ENCODE measurements around the gene ACSM2B. TPM values are rescaled to one million over a fixed set of nuclear protein-coding genes. Genes with fewer than 3 reads are reported as not detected.
"Not testable (repeated sequence)": the region's sequence is repeated elsewhere in the genome, so short reads cannot be mapped to it uniquely, and the experiment has no call there.

ACSM2B gene
- total and polyA plus RNA-seq, 2 of the 4 experiments (the other 2 are of a cell fraction) = not detected

- H3K23ac ChIP-seq (ENCODE audit: low read depth, low read length); ATAC-seq (ENCODE audit: low read depth); H3K9me3 ChIP-seq (ENCODE audit: control insufficient read depth, insufficient read depth, low read length); H2BK15ac ChIP-seq (ENCODE audit: low read depth, low read length); H4K20me1 ChIP-seq (ENCODE audit: insufficient read depth, low read length); H3K18ac ChIP-seq (ENCODE audit: low read depth, low read length); H2BK120ac ChIP-seq (ENCODE audit: low read depth, low read length); H3K9me1 ChIP-seq (ENCODE audit: insufficient read depth, low read length); H3K56ac ChIP-seq (ENCODE audit: extremely low read depth, insufficient read depth, low read length); H3K4me2 ChIP-seq (ENCODE audit: low read depth, low read length); POLR2A ChIA-PET (ENCODE audit: unreplicated experiment); H4K5ac ChIP-seq (ENCODE audit: low read depth, low read length); H4K8ac ChIP-seq (ENCODE audit: low read depth in 2 of 2, low read length in 2 of 2); in situ Hi-C loops (cut with MboI; ENCODE audit: low sequenced_read_pairs); H3K4me1 ChIP-seq (ENCODE audit: control insufficient read depth, insufficient read depth, low read length); H3K27ac ChIP-seq (ENCODE audit: insufficient read depth, low read length); BruUV-seq (replicated peaks); dilution Hi-C loops (cut with HindIII; ENCODE audit: low sequenced_read_pairs, unreplicated experiment); H3K36me3 ChIP-seq (ENCODE audit: control insufficient read depth, insufficient read depth, low read length); H3K4ac ChIP-seq (ENCODE audit: low read depth, low read length); DNase-seq; H3K14ac ChIP-seq (replicated peaks; ENCODE audit: low read depth, low read length); H3K27me3 ChIP-seq (ENCODE audit: control insufficient read depth, insufficient read depth, low read length); H2BK20ac ChIP-seq (ENCODE audit: low read depth, low read length); intact Hi-C loops (cut with micrococcal nuclease); CTCF ChIA-PET; H3K4me3 ChIP-seq (ENCODE audit: insufficient read depth, low read depth, low read length); H2BK5ac ChIP-seq (ENCODE audit: low read depth, low read length, poor library complexity, severe bottlenecking); H2AFZ ChIP-seq (replicated peaks; ENCODE audit: low read length, poor library complexity); H2AK5ac ChIP-seq (ENCODE audit: low read depth, low read length); H2AK9ac ChIP-seq (replicated peaks; ENCODE audit: low read depth, low read length, poor library complexity); H3K9ac ChIP-seq (ENCODE audit: low read depth, low read length); H4K91ac ChIP-seq (ENCODE audit: insufficient read depth, low read depth, low read length); H3K79me1 ChIP-seq (ENCODE audit: low read depth in 1 of 2, low read length in 2 of 2): not testable (repeated sequence)
- WGBS, 2 experiments (ENCODE audit: extremely low coverage in 2 of 2, insufficient read length in 1 of 2) = no CpG with 5 or more reads among the region's 2 CpGs
These were observed 7.0 kb downstream of the ACSM2B start for GRCh38 chr16:20569117-20569651.
